Endothelial cell of umbilical vein (primary cell): ENCODE measurements around the gene HOXB7. TPM values are rescaled to one million over a fixed set of nuclear protein-coding genes. Genes with fewer than 3 reads are reported as not detected.

ENCODE experiments used
- BruUV-seq: library from RNA; stranded (reverse); fragments of 400-500 nt; replicated peaks from 2 replicates; lab custom pipeline; 2021; lab: Mats Ljungman, UMichigan
- CTCF ChIA-PET: fragments of 300-600, 350-600 bp; sonication (Branson Sonifier 250); formaldehyde crosslinking; loops from one replicate; lab custom pipeline; 2021; ENCODE audit warnings: antibody characterized with exemption, inconsistent platforms; lab: Charles Lee
- POLR2A ChIA-PET: fragments of 300-600, 350-600 bp; sonication (Branson Sonifier 250); formaldehyde crosslinking; loops from one replicate; lab custom pipeline; 2021; ENCODE audit warnings: antibody characterized with exemption, inconsistent platforms; lab: Charles Lee
- DNase-seq: peaks from one replicate; pipeline ENCODE4 v3.0.0-alpha.2; 2011; ENCODE audit warnings: low read depth, low spot score
- FAIRE-seq: peaks from 2 replicates; lab custom pipeline; 2011; peaks lifted over from hg19 to GRCh38; lab: Jason Lieb, UNC
- H2AFZ ChIP-seq: 2 replicates; pipeline ENCODE4 v1.6.0; 2012; ENCODE audit warnings: low read depth, low read length, control low read depth, inconsistent platforms
- H3K27ac ChIP-seq: 2 replicates; pipeline ENCODE4 v1.5.1; 2011; ENCODE audit warnings: low read depth, mild to moderate bottlenecking, control low read depth, low read length, moderate library complexity; ENCODE audit not compliant: insufficient read depth
- H3K27me3 ChIP-seq, 2 experiments: 2 replicates each; pipeline versions ENCODE4 v1.6.0 to v1.6.1; 2011; ENCODE audit warnings: low read length in 2 of 2, mixed read lengths in 1 of 2; ENCODE audit not compliant: control insufficient read depth in 2 of 2, insufficient read depth in 2 of 2
- H3K36me3 ChIP-seq, 2 experiments: 2 replicates in 1 of 2; 3 replicates in 1 of 2; pipeline ENCODE4 v1.5.1; 2011; ENCODE audit warnings: low read length in 2 of 2, mild to moderate bottlenecking in 1 of 2, moderate library complexity in 1 of 2; ENCODE audit not compliant: control insufficient read depth in 2 of 2, insufficient read depth in 2 of 2; ENCODE audit errors: extremely low read depth in 1 of 2
- H3K4me1 ChIP-seq: 3 replicates; pipeline ENCODE4 v1.5.1; 2011; ENCODE audit warnings: mild to moderate bottlenecking, low read length; ENCODE audit not compliant: control insufficient read depth, insufficient read depth; ENCODE audit errors: extremely low read depth
- H3K4me2 ChIP-seq: 2 replicates; pipeline ENCODE4 v1.6.1; 2011; ENCODE audit warnings: low read length, control low read depth, mixed read lengths; ENCODE audit not compliant: insufficient read depth
- H3K4me3 ChIP-seq, 3 experiments: fragments of 200-600 bp in 1 of 3; sonication (generic), shearing (Covaris generic) in 1 of 3; replicated peaks in 1 of 3; 2 replicates each; pipeline ENCODE4 v1.5.1; 2011 to 2016; ENCODE audit warnings: control low read depth in 3 of 3, low read length in 3 of 3, mild to moderate bottlenecking in 2 of 3, inconsistent platforms in 1 of 3, low read depth in 1 of 3, moderate library complexity in 1 of 3; ENCODE audit not compliant: insufficient read depth in 1 of 3
- H3K79me2 ChIP-seq: 2 replicates; pipeline ENCODE4 v1.6.0; 2012; ENCODE audit warnings: low read length, inconsistent platforms; ENCODE audit not compliant: control insufficient read depth, insufficient read depth
- H3K9ac ChIP-seq: replicated peaks from 2 replicates; pipeline ENCODE3; 2011; ENCODE audit warnings: low read length, control low read depth; ENCODE audit not compliant: insufficient read depth; ENCODE audit errors: extremely low read depth
- H3K9me1 ChIP-seq: replicated peaks from 3 replicates; pipeline ENCODE4 v1.6.0; 2011; ENCODE audit warnings: mild to moderate bottlenecking, low read length; ENCODE audit not compliant: control insufficient read depth, insufficient read depth; ENCODE audit errors: extremely low read depth
- H3K9me3 ChIP-seq: replicated peaks from 2 replicates; pipeline ENCODE4 v1.5.1; 2012; ENCODE audit warnings: low read length, inconsistent platforms; ENCODE audit not compliant: control insufficient read depth, insufficient read depth
- H4K20me1 ChIP-seq: replicated peaks from 2 replicates; pipeline ENCODE3; 2011; ENCODE audit warnings: mild to moderate bottlenecking, low read length; ENCODE audit not compliant: control insufficient read depth, insufficient read depth; ENCODE audit errors: extremely low read depth
- CTCF ChIP-seq, 2 donors: IDR thresholded peaks; 1 replicate in 1 of 2; 2 replicates in 1 of 2; pipeline ENCODE4 v1.5.1; 2011; ENCODE audit warnings: low read length in 2 of 2, mild to moderate bottlenecking in 2 of 2, moderate library complexity in 2 of 2, control low read depth in 1 of 2, inconsistent platforms in 1 of 2, low read depth in 1 of 2; ENCODE audit not compliant: insufficient read depth in 1 of 2; ENCODE audit errors: extremely low read depth in 1 of 2
- EZH2 ChIP-seq: IDR thresholded peaks from 2 replicates; pipeline ENCODE4 v1.6.1; 2012; ENCODE audit warnings: borderline replicate concordance, low read depth, mild to moderate bottlenecking, moderate library complexity, low read length, inconsistent platforms; ENCODE audit not compliant: severe bottlenecking
- dilution Hi-C: fragments of 300-500 bp; cut with MboI; formaldehyde crosslinking; loops from one replicate; pipeline ENCODE4 v1.15.0; 2019; ENCODE audit warnings: low sequenced_read_pairs; ENCODE audit not compliant: extremely low pct_ligation_motif_present
- intact Hi-C: fragments of 100-400 bp; cut with micrococcal nuclease; formaldehyde crosslinking; loops from one replicate; pipeline ENCODE4 v1.10.0; 2022
- polyA plus RNA-seq, 4 experiments: library from polyadenylated mRNA; depleted of rRNA in 3 of 4; stranded (reverse) in 3 of 4; unstranded in 1 of 4; fragments of >200 nt; gene quantifications; 2 replicates each; pipeline versions ENCODE4 v1.2.1 to v1.2.3, GENCODE V29; 2011 to 2012; ENCODE audit warnings: missing spikeins in 1 of 4
- total RNA-seq: library from RNA; stranded (reverse); gene quantifications from 2 replicates; pipeline ENCODE4 v1.2.3, GENCODE V29; 2021

Gene HOXB7
- total and polyA plus RNA-seq, 2 donors (not counting 3 experiments of a cell fraction or from before 2014, with no cell fraction given) = 23.5 to 24.5 TPM

- Histone ChIP-seq H3K9ac (no peak overlapping the region), H3K79me2 (no peaks in the 10 kb centered on the region), H3K4me3 (no peak overlapping the region), H3K9me1 (no peaks in the 10 kb centered on the region), H3K27me3 (peaks cover 69 to 86% of the 10 kb centered on the region in 2 experiments), H3K4me2 (no peak overlapping the region), H4K20me1 (no peaks in the 10 kb centered on the region), H3K4me1 (no peaks in the 10 kb centered on the region), H3K36me3 (no peaks in the 10 kb centered on the region), H3K27ac (no peak overlapping the region), H2AFZ (no peak overlapping the region), H3K9me3 (no peaks in the 10 kb centered on the region)
- no peak for FAIRE-seq
- POLR2A ChIA-PET = no interaction called here
- CTCF ChIA-PET = interaction anchor here (0.5 to 4.2 kb wide), 24 partner anchors 8 to 478 kb away, joined by 3 to 73 read pairs (median 6); partner anchors contain the start of genes HOXB8 and HOXB9
- peak; percentile 37 for TF ChIP-seq EZH2
- TF ChIP-seq CTCF (IDR thresholded peaks at IDR 0.05; ENCODE audit: extremely low read depth in 1 of 2, insufficient read depth in 1 of 2, low read depth in 1 of 2, low read length in 2 of 2) = no peak
- no peak for DNase-seq
- intact Hi-C loops (no loop called here), dilution Hi-C loops (no loop called here)
- no TSS peak for BruUV-seq
These were observed 26.8 kb upstream of the HOXB7 start for GRCh38 chr17:48637323-48638260.
